Heart left ventricle (tissue), 16 donors: ENCODE measurements around the gene ZCCHC7. TPM values are rescaled to one million over a fixed set of nuclear protein-coding genes. Genes with fewer than 3 reads are reported as not detected.
"Not testable (repeated sequence)": the region's sequence is repeated elsewhere in the genome, so short reads cannot be mapped to it uniquely, and the experiment has no call there.

Experiments used
- ATAC-seq, 4 donors: fragments of 200-7000 bp; cut with Tn5 transposase; one replicate each; pipeline ENCODE4 v1.9.1; 2020 to 2022; ENCODE audit warnings: moderate library complexity in 4 of 4, mild to moderate bottlenecking in 3 of 4, moderate number of reproducible peaks in 1 of 4
- DNase-seq, 5 donors: peaks; one replicate each; pipeline ENCODE4 v3.0.0-alpha.2; 2020
- H3K27ac ChIP-seq, 12 donors: fragments of 200-600 bp; sonication (generic) in 4 of 12; one replicate each; pipeline versions ENCODE4 v1.5.0 to v1.8.0; 2016 to 2022; ENCODE audit warnings: mild to moderate bottlenecking in 2 of 12
- H3K27me3 ChIP-seq, 9 donors: fragments of 200-600 bp; sonication (generic) in 2 of 9; one replicate each; pipeline versions ENCODE4 v1.5.1 to v1.8.0; 2016 to 2022; ENCODE audit warnings: mild to moderate bottlenecking in 3 of 9
- H3K36me3 ChIP-seq, 9 donors: fragments of 200-600 bp; sonication (generic) in 2 of 9; one replicate each; pipeline versions ENCODE4 v1.5.0 to v1.8.0; 2018 to 2022; ENCODE audit warnings: mild to moderate bottlenecking in 2 of 9
- H3K4me1 ChIP-seq, 12 donors: fragments of 200-600 bp; sonication (generic) in 4 of 12; one replicate each; pipeline versions ENCODE4 v1.5.0 to v1.8.0; 2016 to 2022; ENCODE audit warnings: mild to moderate bottlenecking in 3 of 12
- H3K4me3 ChIP-seq, 12 donors: fragments of 200-600 bp; sonication (generic) in 4 of 12; one replicate each; pipeline versions ENCODE4 v1.5.0 to v1.8.0; 2017 to 2022; ENCODE audit warnings: mild to moderate bottlenecking in 9 of 12, moderate library complexity in 4 of 12
- H3K9me3 ChIP-seq, 12 donors: fragments of 200-600 bp; sonication (generic) in 4 of 12; one replicate each; pipeline versions ENCODE4 v1.5.0 to v1.8.0; 2016 to 2022; ENCODE audit warnings: mild to moderate bottlenecking in 1 of 12
- POLR2A ChIP-seq, 2 donors: fragments of 450-650 bp; IDR thresholded peaks; one replicate each; pipeline ENCODE4 v1.6.1; 2017; ENCODE audit warnings: antibody characterized with exemption in 2 of 2, mild to moderate bottlenecking in 2 of 2, moderate library complexity in 2 of 2
- WGBS, 4 donors: extraction: QIAGEN DNeasy Blood & Tissue Kit in 2 of 4; methylation state at CpG; one replicate each; pipeline versions ENCODE4 v1.1.5 to v1.1.7; 2013 to 2018; 5-methylcytosine and 5-hydroxymethylcytosine counted together
- intact Hi-C, 10 donors: fragments of 100-400 bp; cut with DNase I; formaldehyde crosslinking; loops; one replicate each; pipeline versions ENCODE4 v1.11.1 to v1.14.2; 2022
- polyA plus RNA-seq, 2 donors: library from polyadenylated mRNA; stranded (reverse); fragments of 200-250 nt; gene quantifications; one replicate each; pipeline ENCODE4 v1.2.3, GENCODE V29; 2013
- total RNA-seq, 9 donors: library from RNA; depleted of rRNA in 2 of 9; stranded (reverse); fragments of >200 nt in 2 of 9; fragmentation: NEBNext Ultra II Directional in 3 of 9; extraction: Animal tissue kit (Norgen Biotek cat#: 25700) in 3 of 9; gene quantifications; one replicate each; pipeline versions ENCODE4 v1.1.0 to v1.2.4, GENCODE V29; 2016 to 2023
- TF ChIP-seq, protein P1 (sequence below), 12 donors: fragments of 200-600 bp; sonication (generic) in 4 of 12; IDR thresholded peaks; one replicate each; pipeline versions ENCODE4 v1.5.0 to v1.8.0; 2018 to 2022; ENCODE audit warnings: antibody characterized with exemption in 12 of 12, mild to moderate bottlenecking in 5 of 12
- donor health status: ischemic (EF 13 %, LVEDD 7.1; RV severe dilation, severe dysfunction).
- donor health status: healthy with polysubstance abuse.
- donor health status: DM: no; HTN: yes; CAD: no.
- donor health status: DM: no; HTN: no; CAD: no.
- donor health status: ischemic (EF 25% LVEDD 6.9; RV normal size, moderate dysfunction).
- donor health status: ischemic (EF 25% LVEDD 5.7; RV mildly dilated, moderate dysfunction).
- donor health status: healthy.
- donor health status: DM: yes; HTN: yes; CAD: no.
- donor health status: ischemic (EF 35%, LVEDD 5.7; RV mildly dilated, moderate dysfunction).
- donor health status: nonischemic (EF 11% LVEDD 7.7; RV severe dilation, severe dysfunction).
- donor health status: DM: yes; HTN: yes; CAD: no.
- donor health status: PGD.
- donor health status: ischemic (EF 29% LVEDD 5.4; RV normal size, mild dysfunction).
- donor health status: nonischemic (EF 23%, LVEDD 6.1; RV moderate dilation, normal function).

ZCCHC7 gene
- total and polyA plus RNA-seq, 11 donors = 3.5 to 14.8 (median 8.4) TPM

- peaks cover 0 to 4% (median 0%) of the 10 kb centered on the region in 12 donors for H3K9me3 ChIP-seq
- peaks cover 0 to 11% (median 3%) of the 10 kb centered on the region in 9 donors for H3K36me3 ChIP-seq
- no peak overlapping the region for H3K4me3 ChIP-seq
- ATAC-seq (no peak), DNase-seq (no peak)
- intact Hi-C loops = loop anchor here in 1 of 10 donors (2.0 kb wide), 1 partner anchor 16 kb away; no protein-coding TSS in a partner anchor
- 90 to 92% (median 92%) methylated on average over 6 of the region's 6 CpGs for WGBS, 4 donors
- no peak overlapping the region for H3K27ac ChIP-seq
- no peaks in the 10 kb centered on the region for H3K27me3 ChIP-seq
- peaks cover 0 to 11% (median 0%) of the 10 kb centered on the region in 12 donors for H3K4me1 ChIP-seq
- TF ChIP-seq, protein P1, sequence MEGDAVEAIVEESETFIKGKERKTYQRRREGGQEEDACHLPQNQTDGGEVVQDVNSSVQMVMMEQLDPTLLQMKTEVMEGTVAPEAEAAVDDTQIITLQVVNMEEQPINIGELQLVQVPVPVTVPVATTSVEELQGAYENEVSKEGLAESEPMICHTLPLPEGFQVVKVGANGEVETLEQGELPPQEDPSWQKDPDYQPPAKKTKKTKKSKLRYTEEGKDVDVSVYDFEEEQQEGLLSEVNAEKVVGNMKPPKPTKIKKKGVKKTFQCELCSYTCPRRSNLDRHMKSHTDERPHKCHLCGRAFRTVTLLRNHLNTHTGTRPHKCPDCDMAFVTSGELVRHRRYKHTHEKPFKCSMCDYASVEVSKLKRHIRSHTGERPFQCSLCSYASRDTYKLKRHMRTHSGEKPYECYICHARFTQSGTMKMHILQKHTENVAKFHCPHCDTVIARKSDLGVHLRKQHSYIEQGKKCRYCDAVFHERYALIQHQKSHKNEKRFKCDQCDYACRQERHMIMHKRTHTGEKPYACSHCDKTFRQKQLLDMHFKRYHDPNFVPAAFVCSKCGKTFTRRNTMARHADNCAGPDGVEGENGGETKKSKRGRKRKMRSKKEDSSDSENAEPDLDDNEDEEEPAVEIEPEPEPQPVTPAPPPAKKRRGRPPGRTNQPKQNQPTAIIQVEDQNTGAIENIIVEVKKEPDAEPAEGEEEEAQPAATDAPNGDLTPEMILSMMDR (IDR thresholded peaks at IDR 0.05) = no peak
Measured at GRCh38 chr9:37187292-37187691, 66.9 kb downstream of the ZCCHC7 start.

GRCh38 chr9:37187713-37188439 lies 67.5 kb downstream of the ZCCHC7 start:
- ATAC-seq (no peak), DNase-seq (no peak)
- no peaks in the 10 kb centered on the region for H3K27me3 ChIP-seq
- H3K36me3 ChIP-seq = peaks cover 0 to 11% (median 3%) of the 10 kb centered on the region in 9 donors
- TF ChIP-seq, protein P1 (IDR thresholded peaks at IDR 0.05) = no peak
- TF ChIP-seq POLR2A (IDR thresholded peaks at IDR 0.05) = no peak
- intact Hi-C loops = loop anchor here in 1 of 10 donors (2.0 kb wide), 1 partner anchor 17 kb away; no protein-coding TSS in a partner anchor
- WGBS, 4 donors = 86 to 94% (median 89%) methylated on average over 5 of the region's 5 CpGs
- H3K4me1 ChIP-seq = peaks cover 0 to 11% (median 0%) of the 10 kb centered on the region in 12 donors
- peaks cover 0 to 4% (median 0%) of the 10 kb centered on the region in 12 donors for H3K9me3 ChIP-seq
- no peak overlapping the region for H3K4me3 ChIP-seq
- no peak overlapping the region for H3K27ac ChIP-seq

DNA sequence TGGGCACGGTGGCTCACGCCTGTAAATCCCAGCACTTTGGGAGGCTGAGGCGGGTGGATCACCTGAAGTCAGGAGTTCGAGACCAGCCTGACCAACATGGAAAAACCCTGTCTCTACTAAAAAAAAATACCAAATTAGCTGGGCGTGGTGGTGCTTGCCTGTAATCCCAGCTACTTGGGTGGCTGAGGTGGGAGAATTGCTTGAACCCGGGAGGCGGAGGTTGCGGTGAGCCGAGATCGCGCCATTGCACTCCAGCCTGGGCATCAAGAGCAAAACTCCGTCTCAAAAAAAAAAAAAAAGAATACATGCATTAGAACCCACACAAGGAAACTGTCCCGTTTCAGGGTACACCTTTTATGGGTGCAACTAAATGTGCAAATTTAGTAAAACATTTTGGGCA lies 70.4 kb downstream of the ZCCHC7 start:
- H3K9me3 ChIP-seq, intact Hi-C loops, ATAC-seq, H3K27me3 ChIP-seq, DNase-seq, H3K4me3 ChIP-seq, H3K27ac ChIP-seq: not testable (repeated sequence)
- 94 to 99% (median 97%) methylated on average over 13 of the region's 13 CpGs for WGBS, 4 donors
- H3K4me1 ChIP-seq = peaks cover 0 to 11% (median 0%) of the 10 kb centered on the region in 12 donors
- peaks cover 0 to 11% (median 3%) of the 10 kb centered on the region in 9 donors for H3K36me3 ChIP-seq

DNA sequence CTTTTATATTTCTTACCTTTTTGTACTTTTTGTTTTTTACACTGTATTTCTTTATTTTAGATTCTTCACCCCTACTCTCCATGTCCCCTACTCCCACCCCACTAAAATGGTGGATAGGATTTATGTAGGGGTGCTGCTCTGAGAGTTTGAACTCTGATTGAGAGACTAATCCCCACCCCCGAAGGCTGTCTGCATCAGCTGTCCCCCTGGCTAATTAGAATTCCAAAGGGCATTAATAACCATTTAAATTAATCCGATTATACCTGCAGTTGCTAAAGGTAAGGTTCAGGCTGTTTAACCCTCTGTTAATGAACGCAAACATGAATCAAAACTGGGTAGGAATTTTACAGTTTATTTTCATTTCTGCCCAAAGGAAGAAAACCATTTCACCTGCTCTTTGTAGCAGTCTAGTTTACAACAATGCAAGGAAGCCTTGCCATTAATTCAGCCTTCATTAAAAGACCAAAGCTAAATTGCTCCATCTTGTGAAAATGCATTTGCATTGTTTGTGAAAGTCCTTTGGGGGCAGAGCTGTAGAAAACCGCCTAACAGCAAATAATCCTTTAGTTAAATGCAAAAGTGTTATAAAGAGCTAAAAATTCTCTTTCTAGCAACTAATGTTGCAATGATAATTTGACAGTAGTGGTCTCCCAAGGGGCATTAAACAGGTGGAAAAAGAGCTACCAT lies 71.2 kb downstream of the ZCCHC7 start:
- Histone ChIP-seq H3K4me1 (peaks cover 0 to 15% (median 4%) of the 10 kb centered on the region in 12 donors), H3K36me3 (peaks cover 0 to 11% (median 3%) of the 10 kb centered on the region in 9 donors), H3K4me3 (no peak overlapping the region), H3K27ac (no peak overlapping the region), H3K9me3 (no peaks in the 10 kb centered on the region), H3K27me3 (no peaks in the 10 kb centered on the region)
- TF ChIP-seq POLR2A (IDR thresholded peaks at IDR 0.05) = no peak
- TF ChIP-seq, protein P1 (IDR thresholded peaks at IDR 0.05) = no peak
- no peak for ATAC-seq
- intact Hi-C loops = no loop called here
- WGBS, 4 donors = 89 to 93% (median 90%) methylated on average over 4 of the region's 4 CpGs
- no peak for DNase-seq
